Lower leg skin (tissue), 4 donors: ENCODE measurements around the gene ULBP2. TPM values are rescaled to one million over a fixed set of nuclear protein-coding genes. Genes with fewer than 3 reads are reported as not detected.
"Not testable (repeated sequence)": the region's sequence is repeated elsewhere in the genome, so short reads cannot be mapped to it uniquely, and the experiment has no call there.

ENCODE experiments used
- DNase-seq, 2 donors: peaks; one replicate each; pipeline ENCODE4 v3.0.0-alpha.2; 2019; ENCODE audit warnings: low spot score in 2 of 2
- H3K4me3 ChIP-seq: fragments of 200-600 bp; sonication (generic); 2 replicates; pipeline ENCODE4 v1.5.1; 2017; ENCODE audit warnings: mild to moderate bottlenecking, low read depth; ENCODE audit not compliant: poor library complexity, severe bottlenecking
- POLR2A ChIP-seq, 2 donors: fragments of 450-650 bp; IDR thresholded peaks; one replicate each; pipeline ENCODE4 v1.6.1; 2016 to 2017; ENCODE audit warnings: antibody characterized with exemption in 2 of 2, mild to moderate bottlenecking in 1 of 2, moderate library complexity in 1 of 2
- WGBS, 2 donors: methylation state at CpG; one replicate each; pipeline ENCODE4 v1.1.5; 2018; 5-methylcytosine and 5-hydroxymethylcytosine counted together
- intact Hi-C: fragments of 100-400 bp; cut with DNase I; formaldehyde crosslinking; loops from one replicate; pipeline ENCODE4 v1.15.0; 2023; ENCODE audit warnings: low total_unique reads
- total RNA-seq, 4 donors: library from RNA; depleted of rRNA; stranded (reverse); fragments of >200 nt; gene quantifications; one replicate each; pipeline ENCODE4 v1.1.0, GENCODE V29; 2016
- TF ChIP-seq, protein P1 (sequence below), 3 donors: fragments of 450-650 bp; IDR thresholded peaks; one replicate each; pipeline ENCODE4 v1.5.1; 2016; ENCODE audit warnings: antibody characterized with exemption in 3 of 3, mild to moderate bottlenecking in 3 of 3, moderate library complexity in 2 of 3

Gene ULBP2
- total RNA-seq, 4 donors from 2014 or later = 0.25 to 0.68 TPM; not detected in 2

GRCh38 chr6:149942461-149942829 lies 631 bp downstream of the ULBP2 start:
- no peak for DNase-seq
- no peak overlapping the region for H3K4me3 ChIP-seq
- 41 to 46% methylated on average over 13 of the region's 13 CpGs for WGBS, 2 donors
- TF ChIP-seq, protein P1, sequence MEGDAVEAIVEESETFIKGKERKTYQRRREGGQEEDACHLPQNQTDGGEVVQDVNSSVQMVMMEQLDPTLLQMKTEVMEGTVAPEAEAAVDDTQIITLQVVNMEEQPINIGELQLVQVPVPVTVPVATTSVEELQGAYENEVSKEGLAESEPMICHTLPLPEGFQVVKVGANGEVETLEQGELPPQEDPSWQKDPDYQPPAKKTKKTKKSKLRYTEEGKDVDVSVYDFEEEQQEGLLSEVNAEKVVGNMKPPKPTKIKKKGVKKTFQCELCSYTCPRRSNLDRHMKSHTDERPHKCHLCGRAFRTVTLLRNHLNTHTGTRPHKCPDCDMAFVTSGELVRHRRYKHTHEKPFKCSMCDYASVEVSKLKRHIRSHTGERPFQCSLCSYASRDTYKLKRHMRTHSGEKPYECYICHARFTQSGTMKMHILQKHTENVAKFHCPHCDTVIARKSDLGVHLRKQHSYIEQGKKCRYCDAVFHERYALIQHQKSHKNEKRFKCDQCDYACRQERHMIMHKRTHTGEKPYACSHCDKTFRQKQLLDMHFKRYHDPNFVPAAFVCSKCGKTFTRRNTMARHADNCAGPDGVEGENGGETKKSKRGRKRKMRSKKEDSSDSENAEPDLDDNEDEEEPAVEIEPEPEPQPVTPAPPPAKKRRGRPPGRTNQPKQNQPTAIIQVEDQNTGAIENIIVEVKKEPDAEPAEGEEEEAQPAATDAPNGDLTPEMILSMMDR (IDR thresholded peaks at IDR 0.05) = no peak
- TF ChIP-seq POLR2A (IDR thresholded peaks at IDR 0.05) = no peak
- intact Hi-C loops = loop anchor here (5.0 kb wide), 1 partner anchor 65 kb away; no protein-coding TSS in a partner anchor

- peak in 1 of 2 donors; percentile 78 for DNase-seq
- intact Hi-C loops = loop anchor here (5.0 kb wide), 1 partner anchor 64 kb away; no protein-coding TSS in a partner anchor
- not testable (repeated sequence) for H3K4me3 ChIP-seq
- 75 to 78% methylated on average over 1 to 5 of the region's 5 CpGs for WGBS, 2 donors
Observed at GRCh38 chr6:149943321-149943720, 1.5 kb downstream of the ULBP2 start.

- intact Hi-C loops, H3K4me3 ChIP-seq, DNase-seq: not testable (repeated sequence)
- WGBS, 2 donors = 81 to 86% methylated on average over 3 of the region's 6 CpGs
Observed at GRCh38 chr6:149945276-149945675, 3.5 kb downstream of the ULBP2 start.

- intact Hi-C loops = not testable (repeated sequence)
- 72 to 79% methylated on average over 7 of the region's 7 CpGs for WGBS, 2 donors
- peak in 1 of 2 donors; percentile 76 for DNase-seq
Observed at GRCh38 chr6:149946631-149947030, 4.8 kb downstream of the ULBP2 start.

DNA sequence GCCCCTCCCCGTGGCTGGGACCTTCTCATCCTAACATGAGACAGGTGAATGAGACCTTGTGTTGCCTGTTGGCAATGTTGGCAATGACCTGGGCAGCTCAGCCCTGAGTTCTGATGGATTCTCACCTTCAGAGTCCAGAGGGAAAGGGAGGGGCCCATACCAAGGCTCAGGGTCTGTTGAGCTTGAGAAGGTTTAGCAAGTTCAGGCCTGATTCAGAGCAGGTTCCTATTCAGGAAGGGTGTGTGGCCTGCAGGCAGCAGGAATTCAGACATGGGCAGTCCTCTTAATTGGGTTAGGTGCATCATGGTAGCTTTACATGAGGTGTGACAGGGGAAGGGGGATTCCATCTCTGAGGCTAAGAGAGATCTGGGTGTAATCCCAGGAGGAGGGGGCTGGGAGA lies 5.7 kb downstream of the ULBP2 start:
- no CpG with 5 or more reads among the region's 1 CpG for whole genome bisulfite sequencing, 2 donors

More at GRCh38 chr6:149946631-149947030, 4.8 kb downstream of the ULBP2 start:
- not testable (repeated sequence) for H3K4me3 ChIP-seq

GRCh38 chr6:149948011-149948410 lies 6.2 kb downstream of the ULBP2 start:
- WGBS, 2 donors = 68 to 100% methylated on average over 1 of the region's 1 CpG
- H3K4me3 ChIP-seq = no peak overlapping the region
- intact Hi-C loops = no loop called here
- TF ChIP-seq POLR2A (IDR thresholded peaks at IDR 0.05) = no peak
- TF ChIP-seq, protein P1 (IDR thresholded peaks at IDR 0.05) = no peak
- DNase-seq = peak in 1 of 2 donors; percentile 53

More for the DNA sequence above, 5.7 kb downstream of the ULBP2 start:
- intact Hi-C loops, H3K4me3 ChIP-seq, DNase-seq: not testable (repeated sequence)

DNA sequence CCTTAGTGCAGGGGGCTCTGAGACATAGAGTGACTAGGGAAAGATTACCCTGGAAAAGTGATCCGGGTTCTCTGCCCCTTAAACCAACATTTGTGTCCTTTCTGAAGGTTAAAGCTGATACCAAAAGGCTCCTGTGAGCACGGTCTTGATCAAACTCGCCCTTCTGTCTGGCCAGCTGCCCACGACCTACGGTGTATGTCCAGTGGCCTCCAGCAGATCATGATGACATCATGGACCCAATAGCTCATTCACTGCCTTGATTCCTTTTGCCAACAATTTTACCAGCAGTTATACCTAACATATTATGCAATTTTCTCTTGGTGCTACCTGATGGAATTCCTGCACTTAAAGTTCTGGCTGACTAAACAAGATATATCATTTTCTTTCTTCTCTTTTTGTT lies 6.8 kb downstream of the ULBP2 start:
- 82 to 86% methylated on average over 5 of the region's 5 CpGs for WGBS, 2 donors
- peak in 1 of 2 donors; percentile 62 for DNase-seq
- TF ChIP-seq POLR2A (IDR thresholded peaks at IDR 0.05) = no peak
- TF ChIP-seq, protein P1 (IDR thresholded peaks at IDR 0.05) = no peak
- intact Hi-C loops = no loop called here
- no peak overlapping the region for H3K4me3 ChIP-seq

DNA sequence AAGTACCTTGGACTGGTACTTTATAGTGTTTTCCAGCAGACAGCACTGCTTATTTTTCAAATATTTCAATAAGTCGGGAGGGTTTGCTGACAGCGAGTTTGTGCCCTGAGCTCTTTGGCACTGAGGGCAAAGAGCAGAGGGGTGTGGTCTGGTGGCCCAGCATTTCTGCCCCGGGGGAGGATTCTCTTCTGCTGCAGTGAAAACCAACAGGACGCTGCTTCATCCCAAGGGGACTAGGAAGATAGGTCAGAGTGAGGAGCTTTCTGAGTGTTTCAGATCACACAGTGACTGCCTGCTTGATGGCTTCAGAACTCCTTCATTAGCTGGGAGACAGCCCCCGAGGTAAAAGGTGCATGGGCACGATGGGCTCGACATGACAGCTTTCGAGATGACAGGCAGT lies 8.6 kb downstream of the ULBP2 start:
- DNase-seq = peak in 1 of 2 donors; percentile 43
- TF ChIP-seq, protein P1 (IDR thresholded peaks at IDR 0.05) = no peak
- TF ChIP-seq POLR2A (IDR thresholded peaks at IDR 0.05) = no peak
- no peak overlapping the region for H3K4me3 ChIP-seq
- 35% methylated on average over 7 to 8 of the region's 8 CpGs for WGBS, 2 donors
- intact Hi-C loops = no loop called here
